Naive thymus-derived CD4-positive, alpha-beta T cell (primary cell): Measurements from ENCODE around the gene SIGLEC7. TPM values are rescaled to one million over a fixed set of nuclear protein-coding genes. Genes with fewer than 3 reads are reported as not detected.

ENCODE experiments used
- ATAC-seq: fragments of 150-1000 bp; cut with Tn5 transposase; 2 replicates; pipeline ENCODE4 v1.10.0; 2021; ENCODE audit warnings: mild to moderate bottlenecking, moderate library complexity
- CTCF ChIA-PET: fragments of 350-600 bp; sonication (Branson Sonifier 250); formaldehyde crosslinking; loops from one replicate; lab custom pipeline; 2021; ENCODE audit warnings: antibody characterized with exemption; lab: Charles Lee
- POLR2A ChIA-PET: fragments of 350-600 bp; sonication (Branson Sonifier 250); formaldehyde crosslinking; loops from one replicate; lab custom pipeline; 2021; ENCODE audit warnings: antibody characterized with exemption, inconsistent platforms; lab: Charles Lee
- DNase-seq, 9 donors: peaks; one replicate each; pipeline versions ENCODE4 v3.0.0 to v3.0.0-alpha.2; 2020 to 2022; ENCODE audit warnings: mixed read lengths in 1 of 9
- H3K27ac ChIP-seq: one replicate; pipeline ENCODE4 v1.7.0; 2013; ENCODE audit warnings: mild to moderate bottlenecking, low read depth, low read length, moderate library complexity
- H3K27me3 ChIP-seq, 2 donors: one replicate each; pipeline ENCODE4 v1.7.0; 2013; ENCODE audit warnings: low read length in 2 of 2, mild to moderate bottlenecking in 2 of 2, moderate library complexity in 2 of 2; ENCODE audit not compliant: control insufficient read depth in 2 of 2, insufficient read depth in 2 of 2
- H3K36me3 ChIP-seq, 3 experiments: 1 replicate in 2 of 3; 2 replicates in 1 of 3; pipeline ENCODE4 v1.7.0; 2013; ENCODE audit warnings: low read length in 3 of 3, mild to moderate bottlenecking in 3 of 3, moderate library complexity in 1 of 3; ENCODE audit not compliant: insufficient read depth in 3 of 3, control insufficient read depth in 2 of 3
- H3K4me1 ChIP-seq, 2 donors: one replicate each; pipeline ENCODE4 v1.7.0; 2013; ENCODE audit warnings: low read length in 2 of 2, mild to moderate bottlenecking in 2 of 2, moderate library complexity in 1 of 2; ENCODE audit not compliant: control insufficient read depth in 2 of 2, insufficient read depth in 2 of 2
- H3K4me3 ChIP-seq: 2 replicates; pipeline ENCODE4 v1.7.0; 2013; ENCODE audit warnings: mild to moderate bottlenecking, low read length
- H3K9me3 ChIP-seq, 3 experiments: 1 replicate in 2 of 3; 2 replicates in 1 of 3; pipeline ENCODE4 v1.7.0; 2013; ENCODE audit warnings: low read length in 3 of 3; ENCODE audit not compliant: control insufficient read depth in 2 of 3
- H3K27ac Mint-ChIP-seq, 9 donors: one replicate each; pipeline ENCODE4 v1.8.0; 2020 to 2022; ENCODE audit warnings: mixed read lengths in 9 of 9, mild to moderate bottlenecking in 8 of 9, moderate library complexity in 5 of 9, inconsistent platforms in 2 of 9
- H3K27me3 Mint-ChIP-seq, 5 donors: one replicate each; pipeline ENCODE4 v1.8.0; 2021 to 2022; ENCODE audit warnings: mixed read lengths in 5 of 5, mild to moderate bottlenecking in 1 of 5
- H3K36me3 Mint-ChIP-seq, 5 donors: one replicate each; pipeline ENCODE4 v1.8.0; 2020 to 2022; ENCODE audit warnings: mixed read lengths in 5 of 5, mild to moderate bottlenecking in 3 of 5, inconsistent platforms in 1 of 5
- H3K4me1 Mint-ChIP-seq, 7 donors: one replicate each; pipeline ENCODE4 v1.8.0; 2020 to 2022; ENCODE audit warnings: mixed read lengths in 7 of 7, mild to moderate bottlenecking in 3 of 7, inconsistent platforms in 1 of 7
- H3K4me3 Mint-ChIP-seq, 10 donors: one replicate each; pipeline ENCODE4 v1.8.0; 2020 to 2022; ENCODE audit warnings: mild to moderate bottlenecking in 10 of 10, mixed read lengths in 10 of 10, moderate library complexity in 6 of 10, inconsistent platforms in 2 of 10
- H3K9me3 Mint-ChIP-seq, 11 donors: one replicate each; pipeline ENCODE4 v1.8.0; 2020 to 2022; ENCODE audit warnings: mixed read lengths in 11 of 11, mild to moderate bottlenecking in 4 of 11, inconsistent platforms in 1 of 11, moderate library complexity in 1 of 11
- intact Hi-C, 2 donors: fragments of 100-400 bp; cut with micrococcal nuclease; formaldehyde crosslinking; loops; one replicate each; pipeline ENCODE4 v1.15.1; 2023
- polyA plus RNA-seq, 2 donors: library from polyadenylated mRNA; unstranded; fragments of 300-500 nt; fragmentation: Illumina TruSeq; gene quantifications; one replicate each; pipeline ENCODE4 v1.2.3, GENCODE V29; 2021
- total RNA-seq, 6 experiments: library from RNA in 5 of 6; stranded (reverse) in 5 of 6; gene quantifications; 1 replicate in 5 of 6; 2 replicates in 1 of 6; pipeline ENCODE4 v1.2.3 and lab custom pipeline; 2021 to 2026

SIGLEC7 gene
- total and polyA plus RNA-seq, 7 experiments from 2014 or later, result 0.25 to 10.3 (median 0.68) TPM; not detected in 2

GRCh38 chr19:51183629-51184028 lies 41.5 kb downstream of the SIGLEC7 start:
- DNase-seq (no peak), ATAC-seq (no peak)
- Histone ChIP-seq H3K27me3 (no peaks in the 10 kb centered on the region), H3K4me3 (no peak overlapping the region), H3K27ac (no peak overlapping the region), H3K36me3 (no peaks in the 10 kb centered on the region), H3K9me3 (no peaks in the 10 kb centered on the region), H3K4me1 (no peaks in the 10 kb centered on the region)
- peaks cover 16 to 24% (median 19%) of the 10 kb centered on the region in 5 donors for H3K27me3 Mint-ChIP-seq
- CTCF ChIA-PET, result no interaction called here
- H3K9me3 Mint-ChIP-seq, result no peaks in the 10 kb centered on the region
- H3K4me1 Mint-ChIP-seq, result peaks cover 0 to 16% (median 0%) of the 10 kb centered on the region in 7 donors
- peak overlapping the region in 1 of 10 donors; percentile 6 for H3K4me3 Mint-ChIP-seq
- peak overlapping the region in 1 of 9 donors; percentile 34 for H3K27ac Mint-ChIP-seq
- no peaks in the 10 kb centered on the region for H3K36me3 Mint-ChIP-seq
- intact Hi-C loops, result no loop called here
- POLR2A ChIA-PET, result no interaction called here

GRCh38 chr19:51185069-51185867 lies 43.2 kb downstream of the SIGLEC7 start:
- CTCF ChIA-PET, result no interaction called here

GRCh38 chr19:51185868-51186215 lies 43.7 kb downstream of the SIGLEC7 start:
- POLR2A ChIA-PET, result no interaction called here
- CTCF ChIA-PET, result no interaction called here
- Histone ChIP-seq H3K4me1 (no peaks in the 10 kb centered on the region), H3K9me3 (no peaks in the 10 kb centered on the region), H3K36me3 (no peaks in the 10 kb centered on the region), H3K4me3 (no peak overlapping the region), H3K27ac (no peak overlapping the region), H3K27me3 (no peaks in the 10 kb centered on the region)
- Mint-ChIP-seq H3K4me3 (no peak overlapping the region), H3K27me3 (peaks cover 15 to 24% (median 16%) of the 10 kb centered on the region in 5 donors), H3K9me3 (no peaks in the 10 kb centered on the region), H3K36me3 (no peaks in the 10 kb centered on the region), H3K27ac (no peak overlapping the region), H3K4me1 (peaks cover 0 to 16% (median 0%) of the 10 kb centered on the region in 7 donors)
- DNase-seq (no peak), ATAC-seq (no peak)
- intact Hi-C loops, result no loop called here

More at GRCh38 chr19:51185069-51185867, 43.2 kb downstream of the SIGLEC7 start:
- Mint-ChIP-seq H3K27me3 (peaks cover 15 to 24% (median 16%) of the 10 kb centered on the region in 5 donors), H3K4me1 (peaks cover 0 to 16% (median 0%) of the 10 kb centered on the region in 7 donors), H3K27ac (no peak overlapping the region), H3K9me3 (no peaks in the 10 kb centered on the region), H3K36me3 (no peaks in the 10 kb centered on the region), H3K4me3 (no peak overlapping the region)
- intact Hi-C loops, result no loop called here
- no peak overlapping the region for H3K4me3 ChIP-seq
- no peak overlapping the region for H3K27ac ChIP-seq
- no peak for ATAC-seq
- POLR2A ChIA-PET, result no interaction called here
- DNase-seq, result no peak
- H3K4me1 ChIP-seq, result no peaks in the 10 kb centered on the region
- H3K36me3 ChIP-seq, result no peaks in the 10 kb centered on the region
- H3K9me3 ChIP-seq, result no peaks in the 10 kb centered on the region
- no peaks in the 10 kb centered on the region for H3K27me3 ChIP-seq

GRCh38 chr19:51186323-51186722 lies 44.2 kb downstream of the SIGLEC7 start:
- Mint-ChIP-seq H3K9me3 (no peaks in the 10 kb centered on the region), H3K36me3 (no peaks in the 10 kb centered on the region), H3K27ac (no peak overlapping the region), H3K4me3 (no peak overlapping the region), H3K4me1 (peaks cover 0 to 16% (median 0%) of the 10 kb centered on the region in 7 donors), H3K27me3 (peaks cover 15 to 24% (median 16%) of the 10 kb centered on the region in 5 donors)
- intact Hi-C loops, result no loop called here
- ATAC-seq (no peak), DNase-seq (no peak)
- CTCF ChIA-PET, result no interaction called here
- Histone ChIP-seq H3K9me3 (no peaks in the 10 kb centered on the region), H3K4me1 (no peaks in the 10 kb centered on the region), H3K27ac (no peak overlapping the region), H3K4me3 (no peak overlapping the region), H3K27me3 (no peaks in the 10 kb centered on the region), H3K36me3 (no peaks in the 10 kb centered on the region)
- POLR2A ChIA-PET, result no interaction called here

GRCh38 chr19:51187395-51188226 lies 45.5 kb downstream of the SIGLEC7 start:
- Mint-ChIP-seq H3K9me3 (no peaks in the 10 kb centered on the region), H3K27ac (no peak overlapping the region), H3K4me1 (peaks cover 0 to 13% (median 0%) of the 10 kb centered on the region in 7 donors), H3K4me3 (no peak overlapping the region), H3K36me3 (no peaks in the 10 kb centered on the region), H3K27me3 (peaks cover 15 to 24% (median 16%) of the 10 kb centered on the region in 5 donors)
- ATAC-seq (no peak), DNase-seq (no peak)
- Histone ChIP-seq H3K4me3 (no peak overlapping the region), H3K9me3 (no peaks in the 10 kb centered on the region), H3K36me3 (no peaks in the 10 kb centered on the region), H3K4me1 (no peaks in the 10 kb centered on the region), H3K27me3 (no peaks in the 10 kb centered on the region), H3K27ac (no peak overlapping the region)
- ChIA-PET CTCF (no interaction called here), POLR2A (no interaction called here)
- intact Hi-C loops, result no loop called here

GRCh38 chr19:51188227-51188559 lies 46.1 kb downstream of the SIGLEC7 start:
- H3K4me3 ChIP-seq, result no peak overlapping the region
- no peaks in the 10 kb centered on the region for H3K27me3 ChIP-seq
- Mint-ChIP-seq H3K9me3 (no peaks in the 10 kb centered on the region), H3K4me3 (no peak overlapping the region), H3K4me1 (peaks cover 0 to 9% (median 0%) of the 10 kb centered on the region in 7 donors), H3K36me3 (no peaks in the 10 kb centered on the region), H3K27ac (no peak overlapping the region), H3K27me3 (peaks cover 15 to 24% (median 16%) of the 10 kb centered on the region in 5 donors)
- H3K27ac ChIP-seq, result no peak overlapping the region
- DNase-seq, result no peak
- intact Hi-C loops, result no loop called here
- ChIA-PET POLR2A (no interaction called here), CTCF (no interaction called here)
- no peak for ATAC-seq
- no peaks in the 10 kb centered on the region for H3K9me3 ChIP-seq
- H3K4me1 ChIP-seq, result no peaks in the 10 kb centered on the region
- no peaks in the 10 kb centered on the region for H3K36me3 ChIP-seq
